ENCODE results near the gene TUBA1A.
A peak's percentile ranks its signal among the peaks of the same experiment; 100 is the strongest.
"Not testable (repeated sequence)": the region's sequence is repeated elsewhere in the genome, so short reads cannot be mapped to it uniquely, and the experiment has no call there.

The TUBA1A gene

DNA sequence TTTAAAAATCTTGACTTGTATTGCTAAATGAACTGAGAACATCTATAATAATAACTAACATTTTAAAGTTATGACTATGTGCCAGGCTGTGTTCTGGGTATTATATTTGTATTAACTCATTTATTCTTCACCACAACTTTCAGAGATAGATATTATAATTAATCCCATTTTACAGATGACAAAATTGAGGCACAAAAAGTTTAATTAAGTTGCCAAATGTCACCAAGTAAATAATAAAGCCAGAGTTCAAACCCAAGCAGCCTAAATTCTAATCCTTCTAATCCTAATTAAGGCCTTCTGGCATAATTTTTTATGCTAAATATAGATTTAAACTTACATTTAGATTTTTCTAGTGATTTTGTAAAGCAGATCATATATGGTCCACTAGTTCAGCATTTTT, 17.5 kb upstream of the TUBA1A start:
- no peak for DNase-seq
- intact Hi-C loops (cut with DNase I): no loop called here

DNA sequence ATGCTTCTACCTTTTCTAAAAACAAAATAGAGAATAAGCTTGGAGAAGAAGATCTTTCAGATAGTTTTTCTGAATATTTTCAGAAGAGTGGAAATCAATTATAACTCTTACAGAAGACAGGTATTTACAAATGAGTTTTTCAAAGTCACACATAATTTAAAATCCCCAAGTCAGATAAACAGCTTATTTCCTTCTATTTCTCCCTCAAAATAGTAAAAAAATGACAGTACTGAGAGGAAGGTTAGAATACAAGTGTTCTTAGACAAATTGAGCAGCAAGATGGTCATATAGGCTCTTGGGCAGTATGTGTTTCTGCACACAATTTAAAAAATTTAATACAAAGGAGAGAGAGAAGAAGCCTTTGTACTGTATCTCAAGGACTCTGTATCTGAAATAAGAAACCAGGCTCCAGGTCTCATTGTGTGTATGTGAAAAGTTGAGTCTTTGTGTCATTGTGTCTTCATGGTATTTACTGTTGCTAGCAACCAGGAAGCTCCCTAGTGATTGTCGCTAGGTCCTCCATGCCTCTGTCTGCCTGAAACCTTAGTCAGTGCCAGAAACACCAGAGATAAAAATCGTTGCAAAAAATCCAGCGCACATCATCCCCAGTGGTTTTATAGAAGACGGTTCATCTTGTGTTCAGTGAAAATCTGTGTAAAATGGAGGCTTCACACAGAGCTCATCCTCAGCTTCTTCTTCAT, 12.9 kb upstream of the TUBA1A start:
- DNase-seq: no peak
- intact Hi-C loops (cut with DNase I): no loop called here

DNA sequence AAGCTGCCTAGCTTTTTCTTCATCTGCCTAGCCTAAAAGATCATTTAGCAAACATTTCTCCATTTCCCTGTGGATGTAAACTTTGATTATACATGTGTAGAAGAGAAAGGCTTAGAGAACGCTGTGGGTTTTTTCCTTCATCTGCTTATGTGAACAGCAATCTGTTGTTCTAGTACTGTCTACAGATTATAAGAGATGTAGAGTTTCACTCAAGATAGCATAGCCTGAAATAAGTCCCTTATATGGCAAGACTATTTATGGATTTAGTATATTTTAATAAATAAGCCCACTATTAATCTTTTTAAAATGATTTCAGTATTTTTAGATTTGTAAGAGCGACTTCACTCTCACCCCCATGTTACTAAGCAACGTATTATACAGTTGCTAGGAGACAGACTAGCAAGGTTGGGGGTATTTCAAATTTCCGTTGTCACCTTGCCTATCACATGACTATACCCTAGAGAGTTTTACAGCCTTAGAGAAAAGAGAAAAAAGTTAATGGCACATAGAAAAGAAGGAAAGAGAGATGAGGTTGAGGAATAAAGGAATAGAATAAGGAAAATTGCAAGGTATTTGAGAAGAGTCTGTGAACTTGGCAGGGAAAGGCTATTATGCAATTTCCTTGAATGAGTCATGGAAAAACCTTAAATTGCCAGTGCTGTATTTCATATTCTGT, 12.2 kb upstream of the TUBA1A start:
- intact Hi-C loops (cut with DNase I): no loop called here
- no peak for DNase-seq

DNA sequence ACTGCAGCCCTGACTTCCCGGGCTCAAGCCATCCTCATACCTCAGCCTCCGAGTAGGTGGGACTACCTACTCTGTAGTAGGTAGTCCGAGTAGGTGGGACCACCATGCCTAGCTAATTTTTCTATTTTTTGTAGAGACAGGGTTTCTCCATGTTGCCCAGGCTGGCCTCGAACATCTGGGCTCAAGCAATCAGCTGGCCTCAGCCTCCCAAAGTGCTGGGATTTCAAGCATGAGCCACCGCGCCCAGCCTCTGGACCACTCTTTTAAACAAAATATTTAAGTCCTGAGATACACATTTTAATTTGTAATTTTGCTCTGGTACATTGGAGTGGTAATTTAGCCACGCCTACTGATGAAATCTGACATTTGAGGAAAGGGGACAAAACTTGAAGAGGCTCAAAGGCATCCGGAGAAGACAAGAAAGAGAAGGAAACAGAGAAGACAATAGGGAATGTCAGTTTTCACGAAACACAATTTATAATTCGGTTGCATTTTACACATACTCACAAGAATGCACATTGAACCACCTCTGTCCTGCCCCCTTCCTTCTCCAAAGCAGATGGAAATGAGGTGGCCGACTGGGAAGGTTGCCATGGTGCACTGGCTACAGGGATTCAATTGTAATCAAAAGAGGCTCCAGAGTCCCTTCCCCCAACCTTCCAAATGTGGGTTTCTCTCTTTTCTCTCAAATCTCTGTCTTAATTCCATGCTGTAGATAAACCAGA, 9.7 kb upstream of the TUBA1A start:
- DNase-seq: peak; percentile 52 to 95 (median 78)
- intact Hi-C loops (cut with DNase I): no loop called here

DNA sequence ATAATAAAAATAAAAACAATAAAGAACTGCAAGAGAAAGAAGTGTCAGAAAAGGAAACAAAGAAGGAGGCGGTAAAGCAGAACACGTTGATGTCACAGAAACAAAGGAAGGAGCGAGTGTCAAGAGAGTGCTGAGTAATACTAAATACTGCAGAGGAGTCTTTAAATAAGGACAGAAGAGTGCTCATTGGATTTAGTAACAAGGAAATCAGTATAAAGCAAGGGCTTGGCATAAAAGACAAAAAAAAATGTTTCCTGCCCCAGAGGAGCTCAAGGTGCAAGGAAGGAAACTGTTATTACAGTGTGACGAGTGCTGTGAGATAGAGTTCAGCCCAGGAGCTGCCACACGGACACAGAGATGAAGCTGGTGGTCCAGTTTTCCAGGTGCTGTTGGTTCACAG, 8.4 kb upstream of the TUBA1A start:
- intact Hi-C loops (cut with DNase I): no loop called here
- no peak for DNase-seq

DNA sequence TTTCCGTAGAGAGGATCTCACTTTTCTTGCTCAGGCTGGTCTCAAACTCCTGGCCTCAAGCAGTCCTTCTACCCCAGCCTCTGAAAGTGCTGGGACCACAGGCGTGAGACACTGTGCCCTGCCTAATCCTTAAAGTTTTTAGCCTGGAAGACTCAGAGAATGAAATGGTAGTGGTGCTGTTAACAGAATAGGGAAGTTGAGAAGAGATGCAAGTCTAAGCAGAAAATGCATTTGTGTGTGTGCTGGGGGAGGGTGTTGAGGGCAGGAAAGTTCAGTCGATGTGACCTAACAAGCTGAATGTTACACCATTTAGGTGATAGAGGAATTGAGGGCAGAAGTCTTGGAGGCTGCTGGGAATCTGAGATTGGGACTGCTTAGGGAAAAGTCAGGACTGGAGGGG, 6.9 kb upstream of the TUBA1A start:
- peak in 1 of 10 donors; percentile 47 for DNase-seq
- intact Hi-C loops (cut with DNase I): no loop called here

DNA sequence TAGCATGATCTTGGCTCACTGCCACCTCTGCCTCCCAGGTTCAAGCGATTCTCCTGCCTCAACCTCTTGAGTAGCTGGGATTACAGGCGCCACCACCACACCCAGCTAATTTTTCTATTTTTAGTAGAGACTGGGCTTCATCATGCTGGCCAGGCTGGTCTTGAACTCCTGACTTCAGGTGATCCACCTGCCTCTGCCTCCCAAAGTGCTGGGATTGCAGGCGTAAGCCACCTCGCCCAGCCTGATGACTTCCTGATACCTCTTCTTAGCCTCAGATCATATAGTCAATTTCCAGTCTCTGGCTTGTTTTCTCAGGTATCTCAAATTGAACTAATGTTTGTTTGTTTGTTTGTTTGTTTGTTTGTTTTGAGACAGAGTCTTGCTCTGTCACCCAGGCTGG, 4.9 kb upstream of the TUBA1A start:
- DNase-seq: peak in 1 of 10 donors; percentile 39
- intact Hi-C loops (cut with DNase I): not testable (repeated sequence)

DNA sequence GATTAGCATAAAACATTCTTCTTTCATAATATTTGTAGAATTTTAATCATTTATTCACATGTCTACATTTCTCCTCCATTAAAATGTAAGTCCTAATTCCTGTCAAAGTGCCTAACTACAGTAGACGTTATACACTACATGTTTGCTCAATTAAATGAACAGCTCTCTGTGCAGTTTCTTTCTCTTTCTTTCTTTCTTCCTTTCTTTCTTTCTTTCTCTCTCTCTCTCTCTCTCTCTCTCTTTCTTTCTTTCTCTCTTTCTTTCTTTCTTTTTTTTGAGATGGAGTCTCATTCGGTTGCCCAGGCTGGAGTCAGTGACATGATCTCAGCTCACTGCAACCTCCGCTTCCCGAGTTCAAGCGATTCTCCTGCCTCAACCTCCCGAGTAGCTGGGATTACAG, 2.6 kb upstream of the TUBA1A start:
- DNase-seq; intact Hi-C loops (cut with DNase I): not testable (repeated sequence)

DNA sequence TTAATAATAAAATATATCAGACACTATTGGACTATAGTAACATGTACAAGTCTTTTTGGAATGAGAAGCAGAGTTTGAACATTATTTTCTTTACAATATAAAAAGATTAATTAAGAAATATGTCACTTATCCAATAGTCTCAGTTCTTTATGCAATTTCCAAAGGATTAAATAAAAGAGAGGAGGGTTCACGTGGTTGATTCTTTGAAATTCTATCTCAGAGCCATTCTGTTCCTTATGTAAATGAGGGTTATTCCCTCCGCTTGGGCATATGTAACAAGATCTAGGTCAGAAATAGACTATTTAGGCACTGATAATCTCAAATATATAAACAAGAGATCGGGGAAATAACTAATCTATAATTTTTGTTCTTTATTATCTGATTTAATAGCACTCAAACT, 2.1 kb upstream of the TUBA1A start:
- no peak for DNase-seq
- intact Hi-C loops (cut with DNase I): no loop called here

DNA sequence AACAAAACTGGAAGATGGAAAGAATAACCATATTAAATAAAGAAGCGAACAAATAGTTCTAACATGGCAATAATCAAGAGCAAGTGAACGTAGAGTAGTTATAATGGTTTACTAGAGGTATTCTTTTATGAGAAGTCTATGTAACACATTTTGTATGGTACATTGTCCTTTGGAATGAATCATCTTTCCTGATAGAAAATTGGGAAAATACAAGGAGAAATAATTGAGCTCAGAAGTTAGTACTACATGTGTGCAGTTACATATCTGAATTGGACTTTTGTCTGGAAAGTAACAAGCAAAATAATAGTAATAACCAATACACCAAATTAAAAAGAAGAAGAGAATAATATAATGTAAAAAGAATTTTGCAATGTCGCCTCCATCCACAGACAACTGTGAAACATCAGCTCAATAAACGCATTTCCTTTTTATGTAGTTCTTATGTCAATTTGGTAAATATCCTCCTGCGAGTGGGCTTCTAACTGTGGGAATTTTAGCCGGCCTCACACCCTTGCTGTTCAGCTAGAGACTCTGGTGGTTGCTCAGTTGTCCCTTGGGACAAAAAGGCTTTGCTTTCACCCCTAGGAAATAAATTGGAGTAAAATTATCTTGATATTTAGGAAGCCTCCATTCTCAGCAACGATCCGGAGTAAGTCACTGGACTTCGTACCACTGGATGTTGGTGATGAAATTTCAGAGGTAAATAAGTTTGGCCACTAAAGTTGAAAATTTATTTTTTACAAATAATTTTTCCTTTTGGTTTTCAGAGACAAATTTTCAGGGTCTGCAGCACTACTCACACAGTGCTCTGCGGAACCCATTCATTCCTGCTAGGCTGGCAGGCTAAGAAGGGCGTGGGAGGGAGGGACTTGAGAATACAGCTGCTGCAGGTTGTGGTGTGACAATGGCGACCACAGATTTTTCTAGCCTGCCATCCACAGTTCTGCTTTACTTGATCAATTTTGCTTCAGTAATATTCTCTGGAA, 1.1 kb upstream of the TUBA1A start:
- peak in 5 of 10 donors; percentile 17 to 89 (median 54) for DNase-seq
- intact Hi-C loops (cut with DNase I): no loop called here

DNA sequence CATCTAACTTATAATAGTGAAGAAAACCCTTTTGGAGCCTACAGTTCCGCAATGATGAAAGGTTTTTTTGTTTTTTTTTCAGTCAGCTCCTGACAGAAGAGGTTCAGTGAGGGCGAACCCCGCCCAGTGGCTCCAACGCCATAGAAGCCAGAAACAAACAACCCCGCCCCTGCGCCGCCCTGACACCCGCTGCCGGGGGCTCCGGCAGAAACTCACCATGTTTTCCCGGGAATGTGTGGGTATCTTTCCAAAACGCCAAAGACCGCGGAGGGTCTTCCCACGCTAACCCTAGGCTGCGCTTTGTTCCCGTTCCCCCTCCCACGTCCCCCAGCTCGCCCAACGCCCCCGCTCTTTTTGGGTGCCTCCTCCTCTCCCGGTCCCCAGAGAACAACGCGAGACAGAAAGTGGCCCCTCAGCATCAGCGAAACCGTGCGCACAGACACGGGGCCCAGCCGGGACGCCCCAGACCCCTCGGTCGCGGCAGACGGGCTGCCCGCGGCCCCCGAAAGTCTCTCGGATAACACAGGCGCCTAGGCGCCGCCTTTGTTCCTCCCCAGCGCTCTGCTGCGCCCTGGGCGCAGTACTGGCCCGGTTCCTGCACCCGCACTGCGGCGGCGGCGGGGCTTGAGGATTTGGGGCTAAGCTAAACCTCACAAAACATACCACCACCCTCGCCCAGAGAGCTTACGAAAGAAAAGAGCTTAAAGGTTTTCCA, 522 bp downstream of the TUBA1A start:
- intact Hi-C loops (cut with DNase I): no loop called here
- peak; percentile 54 to 95 (median 75) for DNase-seq

DNA sequence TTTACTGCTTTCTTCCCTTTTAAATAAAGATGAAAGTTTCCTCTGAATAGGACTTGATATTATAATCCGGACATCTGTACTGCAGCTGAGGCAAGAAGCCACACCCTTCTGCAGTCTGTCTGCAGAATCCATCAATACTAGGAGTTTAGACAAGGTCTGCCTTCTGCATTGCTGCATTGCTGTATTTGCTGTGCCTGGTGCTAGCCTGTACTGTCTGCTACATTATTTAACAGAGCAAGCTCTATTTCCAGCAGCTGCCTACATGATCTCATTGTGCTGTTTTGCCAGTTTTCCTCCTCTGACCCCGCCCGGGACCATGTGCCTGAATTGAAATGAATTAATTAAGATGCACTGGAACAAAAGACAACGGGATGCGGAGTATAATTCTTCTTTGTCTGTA, 1.7 kb downstream of the TUBA1A start:
- intact Hi-C loops (cut with DNase I): loop anchor here (1.0 kb wide), 1 partner anchor 47 kb away; no protein-coding TSS in a partner anchor
- DNase-seq: peak; percentile 76 to 98 (median 84)

DNA sequence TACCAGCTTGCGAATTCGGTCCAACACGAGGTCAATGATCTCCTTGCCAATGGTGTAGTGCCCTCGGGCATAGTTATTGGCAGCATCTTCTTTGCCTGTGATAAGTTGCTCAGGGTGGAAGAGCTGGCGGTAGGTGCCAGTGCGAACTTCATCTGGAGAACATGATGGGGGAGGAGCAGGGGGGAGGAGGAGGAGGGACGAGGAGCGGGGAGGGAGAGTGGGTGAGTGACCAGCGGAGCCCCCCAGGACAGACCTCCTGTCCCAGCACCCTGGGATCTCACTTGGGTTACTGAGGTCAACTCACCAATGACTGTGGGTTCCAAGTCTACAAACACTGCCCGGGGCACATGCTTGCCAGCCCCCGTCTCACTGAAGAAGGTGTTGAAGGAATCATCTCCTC, 2.6 kb downstream of the TUBA1A start:
- DNase-seq; intact Hi-C loops (cut with DNase I): not testable (repeated sequence)

DNA sequence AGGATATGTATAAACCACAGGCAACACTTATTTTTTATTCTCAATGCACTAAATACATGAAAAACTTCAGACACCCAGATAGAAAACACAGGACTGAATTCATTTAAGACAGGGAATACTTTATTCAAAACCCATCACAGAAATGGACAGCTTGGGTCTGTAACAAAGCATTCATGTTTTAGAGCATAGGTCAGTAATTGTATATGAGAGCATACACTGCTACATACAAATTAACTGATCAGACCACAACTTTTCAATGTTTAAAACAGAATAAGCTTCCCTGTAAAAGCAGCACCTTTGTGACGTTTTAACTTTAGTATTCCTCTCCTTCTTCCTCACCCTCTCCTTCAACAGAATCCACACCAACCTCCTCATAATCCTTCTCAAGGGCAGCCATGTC, 4.2 kb downstream of the TUBA1A start:
- intact Hi-C loops (cut with DNase I); DNase-seq: not testable (repeated sequence)

DNA sequence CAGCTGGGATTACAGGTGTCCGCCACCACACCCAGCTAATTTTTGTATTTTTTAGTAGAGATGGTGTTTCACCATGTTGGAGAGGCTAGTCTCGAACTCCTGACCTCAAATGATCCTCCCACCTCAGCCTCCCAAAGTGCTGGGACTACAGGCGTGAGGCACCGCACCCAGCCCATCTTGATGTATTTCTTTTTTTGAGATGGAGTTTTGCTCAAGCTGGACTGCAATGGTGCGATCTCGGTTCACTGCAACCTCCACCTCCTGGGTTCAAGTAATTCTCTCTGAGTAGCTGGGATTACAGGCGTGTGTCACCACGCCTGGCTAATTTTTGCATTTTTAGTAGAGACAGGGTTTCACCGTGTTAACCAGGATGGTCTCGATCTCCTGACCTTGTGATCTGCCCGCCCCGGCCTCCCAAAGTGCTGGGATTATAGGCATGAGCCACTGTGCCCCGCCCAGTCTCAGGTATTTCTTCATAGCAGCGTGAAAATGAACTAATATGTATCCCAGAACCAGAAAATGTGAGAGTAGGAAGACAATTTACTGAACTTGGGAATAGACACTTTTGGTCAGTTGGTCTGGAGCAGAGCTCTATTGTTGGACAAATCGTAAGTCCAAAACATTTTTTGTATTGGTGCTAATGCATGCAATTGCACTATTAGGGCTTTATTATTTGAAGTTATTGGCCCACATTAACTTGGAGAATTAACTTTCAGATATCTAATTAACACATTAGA, 5.5 kb downstream of the TUBA1A start:
- intact Hi-C loops (cut with DNase I): not testable (repeated sequence)

DNA sequence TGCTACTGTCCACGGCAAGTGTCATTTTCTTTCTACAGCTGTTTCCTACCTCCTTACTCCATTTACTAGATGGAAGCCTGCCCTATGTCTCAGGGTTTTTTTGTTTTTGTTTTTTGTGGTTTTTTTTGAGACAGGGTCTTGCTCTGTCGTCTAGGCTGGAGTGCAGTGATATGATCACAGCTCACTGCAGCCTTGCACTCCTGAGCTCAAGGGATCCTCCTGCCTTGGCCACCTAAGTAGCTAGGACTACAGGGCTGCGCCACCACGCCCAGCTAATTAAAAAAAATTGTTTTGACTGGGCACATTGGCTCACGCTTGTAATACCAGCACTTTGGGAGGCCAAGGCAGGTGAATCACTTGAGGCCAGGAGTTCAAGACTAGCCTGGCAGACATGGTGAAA, 14.7 kb downstream of the TUBA1A start:
- DNase-seq: no peak
- intact Hi-C loops (cut with DNase I): no loop called here

More for the DNA sequence above, 5.5 kb downstream of the TUBA1A start:
- DNase-seq: not testable (repeated sequence)

DNA sequence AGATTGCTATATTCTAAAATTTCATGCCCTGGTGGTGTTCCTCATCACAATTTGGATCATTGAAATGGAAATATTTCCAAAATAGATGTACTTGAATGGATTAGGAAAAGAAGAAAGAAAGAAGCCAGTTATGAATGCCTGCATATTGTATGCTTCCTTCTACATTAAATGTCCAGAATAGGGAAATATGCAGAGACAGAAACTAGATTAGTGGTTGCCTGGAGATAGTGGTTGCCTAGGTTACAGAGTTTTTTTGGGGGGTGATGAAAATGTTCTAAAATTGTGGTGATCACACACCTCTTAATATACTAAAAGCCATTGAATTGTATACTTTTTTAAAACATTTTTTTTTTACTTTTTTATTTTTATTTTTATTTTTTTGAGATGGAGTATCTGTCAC, 18.0 kb downstream of the TUBA1A start:
- no peak for DNase-seq
- intact Hi-C loops (cut with DNase I): no loop called here

DNA sequence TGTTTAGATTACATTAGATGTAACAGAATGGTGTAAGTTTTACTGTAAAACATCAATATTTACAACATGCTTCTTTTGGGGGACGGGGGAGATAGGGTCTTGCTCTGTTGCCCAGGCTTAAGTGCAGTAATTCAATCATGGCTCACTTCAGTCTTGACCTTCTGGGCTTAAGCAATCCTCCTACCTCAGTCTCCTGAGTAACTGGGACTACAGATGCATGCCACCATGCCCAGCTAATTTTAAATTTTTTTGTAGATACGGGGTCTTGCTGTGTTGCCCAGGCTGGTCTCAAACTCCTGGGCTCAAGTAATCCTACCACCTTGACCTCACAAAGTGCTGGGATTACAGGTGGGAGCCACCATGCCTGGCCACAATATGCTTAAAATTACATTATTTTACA, 23.8 kb downstream of the TUBA1A start:
- intact Hi-C loops (cut with DNase I): no loop called here
- DNase-seq: no peak

DNA sequence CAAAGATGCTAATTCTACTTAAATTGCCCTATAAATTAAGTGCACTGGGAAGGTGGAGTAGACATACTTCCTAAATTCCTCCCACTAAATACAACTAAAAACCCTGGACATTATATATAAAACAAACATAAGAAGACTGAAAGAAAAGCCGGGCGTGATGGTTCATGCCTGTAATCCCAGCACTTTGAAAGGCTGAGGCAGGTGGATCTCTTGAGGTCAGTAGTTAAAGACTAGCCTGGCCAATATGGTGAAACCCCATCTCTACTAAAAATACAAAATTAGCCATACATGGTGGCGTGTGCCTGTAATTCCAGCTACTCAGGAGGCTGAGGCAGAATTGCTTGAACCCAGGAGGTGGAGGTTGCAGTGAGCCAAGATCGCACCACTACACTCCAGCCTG, 27.0 kb downstream of the TUBA1A start:
- DNase-seq; intact Hi-C loops (cut with DNase I): not testable (repeated sequence)

Data from posterior cingulate gyrus (tissue), 11 donors.